Measurements from ENCODE around the gene VPS13C.

- TF ChIP-seq CTCF (IDR thresholded peaks at IDR 0.05) (no peak), POLR2A (IDR thresholded peaks at IDR 0.05) (no peak)
Measured at GRCh38 chr15:62094388-62094787, 34.1 kb upstream of the VPS13C start.
